Astrocyte of the cerebellum (primary cell): ENCODE measurements around the gene MBP.
"Not testable (repeated sequence)": the region's sequence is repeated elsewhere in the genome, so short reads cannot be mapped to it uniquely, and the experiment has no call there.

Source experiments
- DNase-seq: peaks from one replicate; pipeline ENCODE4 v3.0.0-alpha.2; 2011; ENCODE audit warnings: low read depth
- H3K4me3 ChIP-seq: 2 replicates; pipeline ENCODE4 v1.5.1; 2011; ENCODE audit warnings: mild to moderate bottlenecking, low read depth, low read length, moderate library complexity
- CTCF ChIP-seq: IDR thresholded peaks from 2 replicates; pipeline ENCODE4 v1.5.1; 2012; ENCODE audit warnings: low read length, low read depth, moderate library complexity, mild to moderate bottlenecking; ENCODE audit errors: missing control alignments
- in situ Hi-C: cut with HindIII; loops from 2 replicates; pipeline ENCODE4 v1.10.0; 2017; ENCODE audit warnings: low sequenced_read_pairs

Gene MBP

GRCh38 chr18:76972241-76972640, 160.3 kb downstream of the MBP start:
- in situ Hi-C loops = no loop called here
- no peak for TF ChIP-seq CTCF
- DNase-seq = no peak
- H3K4me3 ChIP-seq = no peak overlapping the region

GRCh38 chr18:76970770-76971559, 161.6 kb downstream of the MBP start:
- TF ChIP-seq CTCF = no peak
- DNase-seq = no peak
- in situ Hi-C loops = no loop called here
- no peak overlapping the region for H3K4me3 ChIP-seq

GRCh38 chr18:76967721-76968472, 164.7 kb downstream of the MBP start:
- no peak for TF ChIP-seq CTCF
- no peak for DNase-seq
- in situ Hi-C loops = no loop called here
- H3K4me3 ChIP-seq = no peak overlapping the region

GRCh38 chr18:76967299-76967698, 165.3 kb downstream of the MBP start:
- DNase-seq, in situ Hi-C loops, H3K4me3 ChIP-seq: not testable (repeated sequence)

GRCh38 chr18:76965555-76966151, 166.9 kb downstream of the MBP start:
- in situ Hi-C loops = not testable (repeated sequence)

GRCh38 chr18:76963936-76964335, 168.6 kb downstream of the MBP start:
- in situ Hi-C loops = no loop called here
- DNase-seq = no peak
- TF ChIP-seq CTCF = no peak
- no peak overlapping the region for H3K4me3 ChIP-seq

More at GRCh38 chr18:76965555-76966151, 166.9 kb downstream of the MBP start:
- not testable (repeated sequence) for DNase-seq, H3K4me3 ChIP-seq

- TF ChIP-seq CTCF = no peak
- in situ Hi-C loops = no loop called here
- H3K4me3 ChIP-seq = no peak overlapping the region
- no peak for DNase-seq
Measured at GRCh38 chr18:76962851-76963250, 169.7 kb downstream of the MBP start.
